SU-DHL-6 (cell line): ENCODE data around the gene MARCKSL1.

Source experiments
- H2AFZ ChIP-seq: fragments of 200-600 bp; sonication (generic); 2 replicates; pipeline ENCODE4 v1.6.1; 2014; ENCODE audit warnings: low read depth, mild to moderate bottlenecking, moderate library complexity, mixed read lengths, antibody characterized with exemption, low read length; ENCODE audit not compliant: severe bottlenecking
- H3F3A ChIP-seq: fragments of 200-600 bp; shearing (Covaris generic); 2 replicates; pipeline ENCODE4 v1.6.0; 2016; ENCODE audit warnings: antibody characterized with exemption, mild to moderate bottlenecking; ENCODE audit not compliant: insufficient read depth
- H3K27ac ChIP-seq: fragments of 200-600 bp; sonication (generic); 2 replicates; pipeline ENCODE4 v1.5.1; 2016; ENCODE audit warnings: low read depth, mild to moderate bottlenecking, low read length, moderate library complexity, mixed read lengths
- H3K27me3 ChIP-seq: fragments of 200-600 bp; sonication (generic), shearing (Covaris generic); 2 replicates; pipeline ENCODE4 v1.6.0; 2014; ENCODE audit warnings: mild to moderate bottlenecking, low read length
- H3K36me3 ChIP-seq: fragments of 200-600 bp; sonication (generic); 2 replicates; pipeline ENCODE4 v1.6.1; 2014; ENCODE audit warnings: mild to moderate bottlenecking, low read length, mixed read lengths
- H3K4me2 ChIP-seq: fragments of 300-600, 200-600 bp; shearing (Covaris generic), sonication (generic); 2 replicates; pipeline ENCODE4 v1.6.0; 2014; ENCODE audit warnings: low read length, low read depth, mild to moderate bottlenecking; ENCODE audit not compliant: poor library complexity, severe bottlenecking
- H3K4me3 ChIP-seq: fragments of 200-600 bp; sonication (generic); 2 replicates; pipeline ENCODE4 v1.5.1; 2014; ENCODE audit warnings: antibody characterized with exemption, low read length, mild to moderate bottlenecking, mixed read lengths; ENCODE audit not compliant: insufficient read depth, poor library complexity, severe bottlenecking
- H3K79me2 ChIP-seq: fragments of 200-600 bp; sonication (generic); 2 replicates; pipeline ENCODE4 v1.6.1; 2014; ENCODE audit warnings: mild to moderate bottlenecking, low read length, moderate library complexity; ENCODE audit not compliant: insufficient read depth
- H3K9ac ChIP-seq: fragments of 200-600 bp; sonication (generic); 2 replicates; pipeline ENCODE4 v1.7.0; 2014; ENCODE audit warnings: mild to moderate bottlenecking, low read length
- H3K9me2 ChIP-seq: fragments of 200-600 bp; sonication (generic); replicated peaks from 2 replicates; pipeline ENCODE4 v1.6.1; 2014; ENCODE audit warnings: low read length; ENCODE audit not compliant: insufficient read depth
- H3K9me3 ChIP-seq: fragments of 200-600 bp; sonication (generic); 2 replicates; pipeline ENCODE4 v1.6.1; 2014; ENCODE audit warnings: low read length, mixed read lengths; ENCODE audit not compliant: insufficient read depth
- H4K20me1 ChIP-seq: fragments of 200-600 bp; sonication (generic); 2 replicates; pipeline ENCODE4 v1.6.1; 2014; ENCODE audit warnings: low read depth, mild to moderate bottlenecking, antibody characterized with exemption, low read length, moderate library complexity, mixed read lengths
- EZH2phosphoT487 ChIP-seq: fragments of 200-600 bp; sonication (generic), shearing (Covaris generic); conservative IDR thresholded peaks from 2 replicates; pipeline ENCODE4 v1.6.1; 2018; ENCODE audit warnings: mild to moderate bottlenecking, antibody characterized with exemption, low read length, moderate library complexity, mixed read lengths
- TF ChIP-seq, protein P1 (sequence below): fragments of 200-600 bp; sonication (generic); IDR thresholded peaks from one replicate; pipeline ENCODE4 v1.5.1; 2017; ENCODE audit warnings: antibody characterized with exemption, mild to moderate bottlenecking, low read length, moderate library complexity; ENCODE audit not compliant: insufficient read depth, poor library complexity, severe bottlenecking

MARCKSL1 gene

DNA sequence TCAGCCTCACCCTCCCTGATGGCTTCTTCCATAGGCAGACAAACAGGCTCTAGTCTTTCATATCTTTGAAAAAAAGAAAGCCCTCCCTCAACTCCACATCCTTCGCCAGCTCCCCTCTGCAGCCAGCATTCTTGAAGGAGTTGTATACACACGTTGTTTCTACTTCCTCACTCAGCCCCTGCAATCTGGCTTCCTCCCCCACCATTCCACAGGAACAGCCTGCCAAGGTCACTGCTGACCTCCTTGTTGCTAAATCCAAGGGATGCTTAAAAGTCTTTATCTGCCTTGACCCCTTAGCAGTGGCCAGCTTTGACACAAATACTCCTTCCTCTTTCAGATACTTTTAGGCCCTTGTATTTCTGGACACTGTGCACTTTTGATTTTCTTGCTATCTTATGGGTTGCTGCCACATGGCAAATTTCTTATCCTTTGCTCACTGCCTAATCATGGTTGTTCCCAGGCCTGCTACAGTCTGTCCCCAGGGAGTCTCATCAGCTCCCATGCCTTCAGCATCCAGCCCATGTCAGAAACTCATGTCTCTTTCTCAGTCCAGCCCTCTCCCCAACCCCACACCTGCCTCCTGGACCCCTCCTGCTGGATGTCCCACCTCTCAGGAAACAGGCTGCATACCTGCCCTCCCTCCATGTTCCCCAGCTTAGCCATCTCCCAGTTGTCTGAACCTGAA lies 18.0 kb upstream of the MARCKSL1 start:
- Histone ChIP-seq H3K4me2 (no peak overlapping the region), H4K20me1 (no peaks in the 10 kb centered on the region), H3K27ac (no peak overlapping the region), H3K36me3 (no peaks in the 10 kb centered on the region), H3K79me2 (no peaks in the 10 kb centered on the region), H3K27me3 (no peaks in the 10 kb centered on the region), H3K9ac (no peak overlapping the region), H3K9me2 (no peaks in the 10 kb centered on the region), H3K4me3 (no peak overlapping the region), H3K9me3 (no peaks in the 10 kb centered on the region), H3F3A (0 out of 2 replicates have a peak, but pooled peaks cover 7% of the 10 kb centered on the region), H2AFZ (no peak overlapping the region)
- no peak for TF ChIP-seq EZH2phosphoT487
- TF ChIP-seq, protein P1, sequence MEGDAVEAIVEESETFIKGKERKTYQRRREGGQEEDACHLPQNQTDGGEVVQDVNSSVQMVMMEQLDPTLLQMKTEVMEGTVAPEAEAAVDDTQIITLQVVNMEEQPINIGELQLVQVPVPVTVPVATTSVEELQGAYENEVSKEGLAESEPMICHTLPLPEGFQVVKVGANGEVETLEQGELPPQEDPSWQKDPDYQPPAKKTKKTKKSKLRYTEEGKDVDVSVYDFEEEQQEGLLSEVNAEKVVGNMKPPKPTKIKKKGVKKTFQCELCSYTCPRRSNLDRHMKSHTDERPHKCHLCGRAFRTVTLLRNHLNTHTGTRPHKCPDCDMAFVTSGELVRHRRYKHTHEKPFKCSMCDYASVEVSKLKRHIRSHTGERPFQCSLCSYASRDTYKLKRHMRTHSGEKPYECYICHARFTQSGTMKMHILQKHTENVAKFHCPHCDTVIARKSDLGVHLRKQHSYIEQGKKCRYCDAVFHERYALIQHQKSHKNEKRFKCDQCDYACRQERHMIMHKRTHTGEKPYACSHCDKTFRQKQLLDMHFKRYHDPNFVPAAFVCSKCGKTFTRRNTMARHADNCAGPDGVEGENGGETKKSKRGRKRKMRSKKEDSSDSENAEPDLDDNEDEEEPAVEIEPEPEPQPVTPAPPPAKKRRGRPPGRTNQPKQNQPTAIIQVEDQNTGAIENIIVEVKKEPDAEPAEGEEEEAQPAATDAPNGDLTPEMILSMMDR = no peak

DNA sequence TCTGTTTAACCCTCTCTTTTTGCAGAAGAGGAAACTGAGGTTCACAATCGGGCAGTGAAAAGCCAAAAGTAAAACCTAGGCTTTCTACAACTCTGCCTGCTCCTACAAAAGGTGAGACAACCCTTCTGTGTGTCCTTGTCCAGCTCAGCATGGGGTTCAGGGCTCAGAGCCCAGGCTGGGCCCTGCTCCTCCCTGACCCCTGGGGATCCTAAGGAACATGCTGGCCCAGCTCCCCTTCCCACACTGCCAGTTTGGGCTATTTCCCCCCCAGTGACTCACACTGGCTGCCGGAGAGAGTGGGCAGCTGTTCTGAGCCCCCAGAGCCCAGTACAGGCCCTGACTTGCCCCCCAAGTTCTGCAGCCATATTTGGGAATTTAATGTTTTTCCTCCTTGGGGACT lies 17.4 kb upstream of the MARCKSL1 start:
- Histone ChIP-seq H3K4me2 (no peak overlapping the region), H3K79me2 (no peaks in the 10 kb centered on the region), H4K20me1 (no peaks in the 10 kb centered on the region), H3K9me2 (no peaks in the 10 kb centered on the region), H3K9me3 (no peaks in the 10 kb centered on the region), H3K27ac (no peak overlapping the region), H3K9ac (no peak overlapping the region), H3K36me3 (no peaks in the 10 kb centered on the region), H3K27me3 (no peaks in the 10 kb centered on the region), H2AFZ (no peak overlapping the region), H3K4me3 (no peak overlapping the region), H3F3A (0 out of 2 replicates have a peak, but pooled peaks cover 7% of the 10 kb centered on the region)
- TF ChIP-seq EZH2phosphoT487 = no peak
- TF ChIP-seq, protein P1 = no peak

GRCh38 chr1:32352831-32353383 lies 16.9 kb upstream of the MARCKSL1 start:
- H3K9me2 ChIP-seq = no peaks in the 10 kb centered on the region
- TF ChIP-seq, protein P1 = no peak
- TF ChIP-seq EZH2phosphoT487 = no peak
- H4K20me1 ChIP-seq = no peaks in the 10 kb centered on the region
- no peak overlapping the region for H3K9ac ChIP-seq
- no peak overlapping the region for H3K27ac ChIP-seq
- no peaks in the 10 kb centered on the region for H3K36me3 ChIP-seq
- H2AFZ ChIP-seq = no peak overlapping the region
- H3K27me3 ChIP-seq = no peaks in the 10 kb centered on the region
- 0 out of 2 replicates have a peak, but pooled peaks cover 7% of the 10 kb centered on the region for H3F3A ChIP-seq
- H3K9me3 ChIP-seq = no peaks in the 10 kb centered on the region
- H3K79me2 ChIP-seq = no peaks in the 10 kb centered on the region
- H3K4me3 ChIP-seq = no peak overlapping the region
- H3K4me2 ChIP-seq = no peak overlapping the region
